HEK293 (cell line): ENCODE results near the gene RSPO4.

Source experiments
- CTCF ChIA-PET: fragments of 350-600 bp; formaldehyde crosslinking; extraction: SDS; loops from one replicate; lab custom pipeline; 2021; ENCODE audit warnings: antibody characterized with exemption; lab: Yijun Ruan, JAX
- POLR2A ChIA-PET: fragments of 300-600 bp; formaldehyde crosslinking; extraction: SDS; loops from one replicate; lab custom pipeline; 2020; ENCODE audit warnings: antibody characterized with exemption, inconsistent platforms; lab: Yijun Ruan, JAX
- H3K27ac ChIP-seq: fragments of 200-500 bp; sonication (Bioruptor generic); 2 replicates; pipeline ENCODE4 v1.5.1; 2014; ENCODE audit warnings: low read depth, low read length, control low read depth, inconsistent platforms; ENCODE audit errors: extremely low read depth
- H3K36me3 ChIP-seq, 2 experiments: fragments of 200-500 bp in 1 of 2; sonication (Bioruptor generic) in 1 of 2; 1 replicate in 1 of 2; 2 replicates in 1 of 2; pipeline ENCODE4 v1.5.1; 2014 to 2017; ENCODE audit warnings: inconsistent platforms in 2 of 2, low read length in 2 of 2; ENCODE audit not compliant: control insufficient read depth in 2 of 2, insufficient read depth in 1 of 2
- H3K4me1 ChIP-seq: fragments of 200-500 bp; sonication (Bioruptor generic); 2 replicates; pipeline ENCODE4 v1.5.1; 2014; ENCODE audit warnings: mild to moderate bottlenecking, low read length, inconsistent platforms; ENCODE audit not compliant: control insufficient read depth, insufficient read depth
- H3K4me3 ChIP-seq: 2 replicates; pipeline ENCODE4 v1.5.1; 2011; ENCODE audit warnings: low read depth, mild to moderate bottlenecking, control low read depth, low read length, moderate library complexity
- H3K9me3 ChIP-seq: fragments of 200-500 bp; sonication (Bioruptor generic); 2 replicates; pipeline ENCODE4 v1.5.1; 2014; ENCODE audit warnings: low read depth, low read length, inconsistent platforms; ENCODE audit not compliant: control insufficient read depth, insufficient read depth
- BCL11B ChIP-seq: fragments of 450-650 bp; formaldehyde crosslinking; IDR thresholded peaks from 2 replicates; pipeline ENCODE4 v1.5.1; 2016; ENCODE audit warnings: low read depth, missing biosample characterization, missing genetic modification characterization
- KLF8 ChIP-seq: fragments of 450-650 bp; formaldehyde crosslinking; IDR thresholded peaks from 2 replicates; pipeline ENCODE4 v1.5.1; 2016; ENCODE audit warnings: missing biosample characterization, missing genetic modification characterization
- RBAK ChIP-seq: fragments of 450-650 bp; formaldehyde crosslinking; IDR thresholded peaks from 2 replicates; pipeline ENCODE4 v1.5.1; 2016; ENCODE audit warnings: missing biosample characterization, missing genetic modification characterization
- SCRT2 ChIP-seq: fragments of 450-650 bp; formaldehyde crosslinking; IDR thresholded peaks from 2 replicates; pipeline ENCODE4 v1.5.1; 2016; ENCODE audit warnings: missing biosample characterization, missing genetic modification characterization
- SP2 ChIP-seq: fragments of 450-650 bp; formaldehyde crosslinking; IDR thresholded peaks from 2 replicates; pipeline ENCODE4 v1.5.1; 2016; ENCODE audit warnings: missing biosample characterization, missing genetic modification characterization
- YY2 ChIP-seq: fragments of 450-650 bp; formaldehyde crosslinking; IDR thresholded peaks from 2 replicates; pipeline ENCODE4 v1.5.1; 2016; ENCODE audit warnings: missing biosample characterization, missing genetic modification characterization
- ZBTB17 ChIP-seq: fragments of 450-650 bp; formaldehyde crosslinking; IDR thresholded peaks from 2 replicates; pipeline ENCODE4 v1.5.1; 2016; ENCODE audit warnings: missing biosample characterization, missing genetic modification characterization
- ZBTB7A ChIP-seq: fragments of 450-650 bp; formaldehyde crosslinking; IDR thresholded peaks from 2 replicates; pipeline ENCODE4 v1.5.1; 2016; ENCODE audit warnings: low read depth, missing biosample characterization, missing genetic modification characterization
- ZBTB8A ChIP-seq: fragments of 450-650 bp; formaldehyde crosslinking; IDR thresholded peaks from 2 replicates; pipeline ENCODE4 v1.5.1; 2016; ENCODE audit warnings: missing biosample characterization, missing genetic modification characterization
- ZFP3 ChIP-seq: fragments of 450-650 bp; formaldehyde crosslinking; IDR thresholded peaks from 2 replicates; pipeline ENCODE4 v1.5.1; 2016; ENCODE audit warnings: low read depth, missing biosample characterization, missing genetic modification characterization
- ZFP41 ChIP-seq: fragments of 450-650 bp; formaldehyde crosslinking; IDR thresholded peaks from 2 replicates; pipeline ENCODE4 v1.5.1; 2016; ENCODE audit warnings: missing biosample characterization, missing genetic modification characterization, borderline replicate concordance
- ZNF10 ChIP-seq: fragments of 450-650 bp; formaldehyde crosslinking; IDR thresholded peaks from 2 replicates; pipeline ENCODE4 v1.5.1; 2017; ENCODE audit warnings: missing biosample characterization, missing genetic modification characterization
- ZNF146 ChIP-seq: fragments of 450-650 bp; formaldehyde crosslinking; IDR thresholded peaks from 2 replicates; pipeline ENCODE4 v1.5.1; 2016; ENCODE audit warnings: missing biosample characterization, missing genetic modification characterization
- ZNF2 ChIP-seq: fragments of 450-650 bp; formaldehyde crosslinking; IDR thresholded peaks from 2 replicates; pipeline ENCODE4 v1.5.1; 2016; ENCODE audit warnings: missing biosample characterization, missing genetic modification characterization
- ZNF214 ChIP-seq: fragments of 450-650 bp; formaldehyde crosslinking; IDR thresholded peaks from 2 replicates; pipeline ENCODE4 v1.5.1; 2017; ENCODE audit warnings: missing biosample characterization, mild to moderate bottlenecking, missing genetic modification characterization, borderline replicate concordance
- ZNF274 ChIP-seq, 2 experiments: fragments of 200-500 bp in 1 of 2; fragments of 450-650 bp in 1 of 2; sonication (Bioruptor generic) in 1 of 2; formaldehyde crosslinking in 1 of 2; IDR thresholded peaks; 2 replicates each; pipeline versions ENCODE4 v1.5.1 to v1.6.1; 2014 to 2016; ENCODE audit warnings: borderline replicate concordance in 1 of 2, inconsistent platforms in 1 of 2, low read length in 1 of 2, missing biosample characterization in 1 of 2, missing genetic modification characterization in 1 of 2
- ZNF292 ChIP-seq: fragments of 450-650 bp; formaldehyde crosslinking; IDR thresholded peaks from 2 replicates; pipeline ENCODE4 v1.5.1; 2016; ENCODE audit warnings: low read depth, missing biosample characterization, missing genetic modification characterization, borderline replicate concordance
- ZNF350 ChIP-seq: fragments of 450-650 bp; formaldehyde crosslinking; IDR thresholded peaks from 2 replicates; pipeline ENCODE4 v1.5.0; 2017; ENCODE audit warnings: missing biosample characterization, mild to moderate bottlenecking, missing genetic modification characterization
- ZNF423 ChIP-seq: fragments of 450-650 bp; formaldehyde crosslinking; IDR thresholded peaks from 2 replicates; pipeline ENCODE4 v1.5.1; 2016; ENCODE audit warnings: missing biosample characterization, missing genetic modification characterization
- ZNF48 ChIP-seq: fragments of 450-650 bp; formaldehyde crosslinking; IDR thresholded peaks from 2 replicates; pipeline ENCODE4 v1.5.1; 2016; ENCODE audit warnings: missing biosample characterization, missing genetic modification characterization
- ZNF529 ChIP-seq: fragments of 450-650 bp; formaldehyde crosslinking; IDR thresholded peaks from 2 replicates; pipeline ENCODE4 v1.5.1; 2017; ENCODE audit warnings: missing genetic modification characterization, missing biosample characterization; ENCODE audit not compliant: insufficient replicate concordance
- ZNF530 ChIP-seq: fragments of 450-650 bp; formaldehyde crosslinking; IDR thresholded peaks from 2 replicates; pipeline ENCODE4 v1.5.1; 2016; ENCODE audit warnings: low read depth, missing biosample characterization, missing genetic modification characterization
- ZNF549 ChIP-seq: fragments of 450-650 bp; IDR thresholded peaks from 2 replicates; pipeline ENCODE4 v1.5.1; 2018; ENCODE audit warnings: missing biosample characterization, missing genetic modification characterization, mild to moderate bottlenecking, inconsistent platforms, moderate library complexity
- ZNF561 ChIP-seq: fragments of 450-650 bp; IDR thresholded peaks from 2 replicates; pipeline ENCODE4 v1.5.1; 2018; ENCODE audit warnings: missing biosample characterization, missing genetic modification characterization, borderline replicate concordance
- ZNF585B ChIP-seq: fragments of 450-650 bp; formaldehyde crosslinking; IDR thresholded peaks from 2 replicates; pipeline ENCODE4 v1.5.1; 2016; ENCODE audit warnings: missing biosample characterization, missing genetic modification characterization
- ZNF596 ChIP-seq: fragments of 450-650 bp; IDR thresholded peaks from 2 replicates; pipeline ENCODE4 v1.5.0; 2018; ENCODE audit warnings: missing biosample characterization, mild to moderate bottlenecking, missing genetic modification characterization, moderate library complexity
- ZNF670 ChIP-seq: fragments of 450-650 bp; formaldehyde crosslinking; IDR thresholded peaks from 2 replicates; pipeline ENCODE4 v1.5.1; 2016; ENCODE audit warnings: missing biosample characterization, missing genetic modification characterization, low read depth
- ZNF707 ChIP-seq: fragments of 450-650 bp; formaldehyde crosslinking; IDR thresholded peaks from 2 replicates; pipeline ENCODE4 v1.5.1; 2016; ENCODE audit warnings: missing biosample characterization, missing genetic modification characterization
- ZNF776 ChIP-seq: fragments of 450-650 bp; formaldehyde crosslinking; IDR thresholded peaks from 2 replicates; pipeline ENCODE4 v1.5.0; 2017; ENCODE audit warnings: missing biosample characterization, missing genetic modification characterization, borderline replicate concordance
- ZNF792 ChIP-seq: fragments of 450-650 bp; formaldehyde crosslinking; IDR thresholded peaks from 2 replicates; pipeline ENCODE4 v1.5.1; 2016; ENCODE audit warnings: missing biosample characterization, missing genetic modification characterization
- ZNF830 ChIP-seq: fragments of 450-650 bp; IDR thresholded peaks from 2 replicates; pipeline ENCODE4 v1.5.0; 2018; ENCODE audit warnings: missing biosample characterization, missing genetic modification characterization, low read depth, mild to moderate bottlenecking, moderate library complexity
- TF ChIP-seq, protein P1 (sequence below): fragments of 450-650 bp; formaldehyde crosslinking; IDR thresholded peaks from 2 replicates; pipeline ENCODE4 v1.5.1; 2017; ENCODE audit warnings: missing biosample characterization, missing genetic modification characterization

The RSPO4 gene

DNA sequence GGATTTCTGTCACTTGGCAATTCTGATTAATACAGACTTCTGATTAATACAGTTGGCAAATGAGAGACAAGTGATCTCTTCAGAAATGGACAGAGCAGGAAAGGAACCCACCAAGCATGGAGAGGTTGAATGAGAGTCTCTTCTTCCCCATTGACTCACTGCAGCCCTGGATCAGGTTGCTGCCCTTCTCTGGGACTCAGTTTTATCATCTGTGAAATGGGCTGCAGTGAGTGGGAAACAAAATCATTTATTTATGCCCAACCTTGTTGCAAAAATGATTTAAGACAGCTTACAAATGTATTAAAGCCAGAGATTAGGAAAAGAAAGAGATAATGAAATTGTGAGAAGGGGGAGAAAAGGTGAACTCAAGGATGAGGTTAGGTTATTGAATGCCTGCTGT lies 20.8 kb upstream of the RSPO4 start:
- no peak overlapping the region for H3K27ac ChIP-seq
- TF ChIP-seq SP2 (tag by site-specific recombination), result no peak
- TF ChIP-seq RBAK, result no peak
- TF ChIP-seq ZNF776 (tag by site-specific recombination), result no peak
- TF ChIP-seq ZFP3 (tag by site-specific recombination), result no peak
- TF ChIP-seq ZNF530 (tag by site-specific recombination), result no peak
- no peak for TF ChIP-seq ZBTB7A (tag by site-specific recombination)
- no peak for TF ChIP-seq ZNF830 (tag by site-specific recombination)
- TF ChIP-seq YY2 (tag by site-specific recombination), result no peak
- no peak for TF ChIP-seq ZNF274 (IDR thresholded peaks at IDR 0.05; ENCODE audit: low read length)
- TF ChIP-seq ZNF274 (tag by site-specific recombination; IDR thresholded peaks at IDR 0.05; ENCODE audit: borderline replicate concordance), result no peak
- TF ChIP-seq ZNF2 (tag by site-specific recombination), result no peak
- no peak for TF ChIP-seq ZNF350 (tag by site-specific recombination)
- no peak for TF ChIP-seq ZNF292
- no peak for TF ChIP-seq ZNF707 (tag by site-specific recombination)
- TF ChIP-seq ZNF585B (tag by site-specific recombination), result no peak
- H3K4me1 ChIP-seq, result no peaks in the 10 kb centered on the region
- no peaks in the 10 kb centered on the region for H3K36me3 ChIP-seq
- no peak overlapping the region for H3K4me3 ChIP-seq
- ChIA-PET CTCF (no interaction called here), POLR2A (no interaction called here)
- no peaks in the 10 kb centered on the region for H3K9me3 ChIP-seq

DNA sequence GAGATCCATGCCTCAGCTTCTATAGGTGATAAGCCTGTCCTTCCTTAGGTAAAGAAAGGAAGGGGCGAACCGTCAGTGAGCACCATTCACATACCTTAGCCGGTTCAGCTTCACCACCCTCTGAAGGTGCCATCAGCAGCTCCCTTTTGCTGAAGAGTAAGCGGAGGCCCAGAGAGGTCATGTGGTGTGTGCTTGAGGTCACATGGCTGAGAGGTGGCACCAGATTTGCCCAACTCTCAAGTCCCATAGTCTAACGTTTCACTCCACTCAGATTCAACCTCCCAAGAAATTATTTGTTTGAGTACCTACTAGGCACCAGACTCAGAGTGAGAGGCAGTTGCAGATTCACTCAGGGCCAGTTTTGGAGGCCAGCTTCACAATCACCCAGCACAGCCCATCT lies 18.5 kb upstream of the RSPO4 start:
- POLR2A ChIA-PET, result interaction anchor here (0.7 kb wide), 1 partner anchor 17 kb away, joined by 3 read pairs; no protein-coding TSS in a partner anchor
- no peaks in the 10 kb centered on the region for H3K36me3 ChIP-seq
- no peaks in the 10 kb centered on the region for H3K4me1 ChIP-seq
- CTCF ChIA-PET, result interaction anchor here (0.6 to 1.6 kb wide), 2 partner anchors 9 to 34 kb away, joined by 3 to 4 read pairs; no protein-coding TSS in a partner anchor
- TF ChIP-seq ZNF670 (tag by site-specific recombination), result no peak
- no peak for TF ChIP-seq ZNF561 (tag by site-specific recombination)
- no peak for TF ChIP-seq BCL11B (tag by site-specific recombination)
- TF ChIP-seq ZNF10, result no peak
- TF ChIP-seq SCRT2 (tag by site-specific recombination), result no peak
- TF ChIP-seq KLF8 (tag by site-specific recombination), result no peak
- no peak for TF ChIP-seq ZNF549 (tag by site-specific recombination)
- TF ChIP-seq ZFP3 (tag by site-specific recombination), result no peak
- no peak for TF ChIP-seq ZNF585B (tag by site-specific recombination)
- no peak for TF ChIP-seq ZNF423 (tag by site-specific recombination)
- no peak for TF ChIP-seq ZNF48 (tag by site-specific recombination)
- TF ChIP-seq ZFP41, result no peak
- TF ChIP-seq, protein P1, sequence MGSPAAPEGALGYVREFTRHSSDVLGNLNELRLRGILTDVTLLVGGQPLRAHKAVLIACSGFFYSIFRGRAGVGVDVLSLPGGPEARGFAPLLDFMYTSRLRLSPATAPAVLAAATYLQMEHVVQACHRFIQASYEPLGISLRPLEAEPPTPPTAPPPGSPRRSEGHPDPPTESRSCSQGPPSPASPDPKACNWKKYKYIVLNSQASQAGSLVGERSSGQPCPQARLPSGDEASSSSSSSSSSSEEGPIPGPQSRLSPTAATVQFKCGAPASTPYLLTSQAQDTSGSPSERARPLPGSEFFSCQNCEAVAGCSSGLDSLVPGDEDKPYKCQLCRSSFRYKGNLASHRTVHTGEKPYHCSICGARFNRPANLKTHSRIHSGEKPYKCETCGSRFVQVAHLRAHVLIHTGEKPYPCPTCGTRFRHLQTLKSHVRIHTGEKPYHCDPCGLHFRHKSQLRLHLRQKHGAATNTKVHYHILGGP (tag by site-specific recombination), result no peak
- TF ChIP-seq ZNF792, result no peak
- TF ChIP-seq ZNF214 (tag by site-specific recombination), result no peak
- no peak for TF ChIP-seq ZNF146
- TF ChIP-seq ZBTB17 (tag by site-specific recombination), result no peak
- no peak for TF ChIP-seq ZNF596 (tag by site-specific recombination)
- TF ChIP-seq ZBTB8A (tag by site-specific recombination), result no peak
- TF ChIP-seq ZNF529 (tag by site-specific recombination), result no peak
- TF ChIP-seq, all 188 proteins: peak for 0
- Histone ChIP-seq H3K27ac (no peak overlapping the region), H3K4me3 (no peak overlapping the region), H3K9me3 (no peaks in the 10 kb centered on the region)
